ENCODE results near the gene PIGU.

DNA sequence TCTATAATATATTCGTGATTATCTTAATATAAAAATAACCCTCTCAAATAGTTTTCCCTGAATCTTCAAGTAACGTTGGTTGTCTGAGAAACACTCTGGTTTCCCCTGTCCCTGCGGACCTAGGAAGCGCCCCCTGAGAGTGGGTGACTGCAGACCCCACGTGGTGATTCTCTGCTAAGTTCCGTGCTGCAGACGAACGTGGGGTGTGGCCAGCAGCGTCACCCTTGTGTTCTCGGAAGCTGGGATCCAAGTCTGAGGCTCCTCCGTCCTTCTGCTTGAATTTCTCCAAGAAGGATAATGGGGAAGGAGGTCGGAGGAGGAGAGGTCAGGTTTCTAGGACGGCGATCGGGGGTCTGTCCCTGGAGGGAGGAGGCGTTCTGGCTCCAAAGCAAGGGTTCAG lies 135.0 kb downstream of the PIGU start:
- TF ChIP-seq GATA3 (IDR thresholded peaks at IDR 0.05; ENCODE audit: low read depth, low read length), result no peak
- no peak for TF ChIP-seq GATA2 (IDR thresholded peaks at IDR 0.05; ENCODE audit: low read depth, low read length)

Data from SH-SY5Y (cell line).